Umbilical cord (tissue), 2 donors: ENCODE data around the gene TBC1D8B. TPM values are rescaled to one million over a fixed set of nuclear protein-coding genes. Genes with fewer than 3 reads are reported as not detected.

ENCODE experiments used
- DNase-seq: peaks from one replicate; pipeline ENCODE4 v3.0.0-alpha.2; 2015; ENCODE audit warnings: low spot score
- total RNA-seq: library from RNA; depleted of rRNA; stranded (reverse); fragments of >200 nt; gene quantifications from one replicate; pipeline ENCODE4 v1.2.3, GENCODE V29; 2014; ENCODE audit warnings: low replicate concordance; ENCODE audit not compliant: insufficient read depth

TBC1D8B gene
- total RNA-seq, 1 donor from 2014 or later: 21.7 TPM

GRCh38 chrX:106898462-106898861 lies 96.0 kb downstream of the TBC1D8B start:
- DNase-seq: peak; percentile 9

- DNase-seq: no peak
Observed at GRCh38 chrX:106899276-106899675, 96.8 kb downstream of the TBC1D8B start.

- DNase-seq: no peak
Observed at GRCh38 chrX:106899841-106900240, 97.4 kb downstream of the TBC1D8B start.

- no peak for DNase-seq
Observed at GRCh38 chrX:106901341-106901740, 98.9 kb downstream of the TBC1D8B start.

GRCh38 chrX:106901781-106902219 lies 99.3 kb downstream of the TBC1D8B start:
- no peak for DNase-seq

- DNase-seq: no peak
Observed at GRCh38 chrX:106902684-106903083, 100.2 kb downstream of the TBC1D8B start.

GRCh38 chrX:106903291-106903824 lies 100.9 kb downstream of the TBC1D8B start, which contains the start of gene RIPPLY1:
TSS of gene RIPPLY1 (minus strand) at chrX:106903341. CDS start at chrX:106903287, 54 bp downstream.
- DNase-seq: no peak

- no peak for DNase-seq
Observed at GRCh38 chrX:106903856-106904528, 101.5 kb downstream of the TBC1D8B start.

- no peak for DNase-seq
Observed at GRCh38 chrX:106905064-106905708, 102.7 kb downstream of the TBC1D8B start.

GRCh38 chrX:106906361-106906760 lies 103.9 kb downstream of the TBC1D8B start:
- peak; percentile 14 for DNase-seq

GRCh38 chrX:106912864-106913263 lies 110.4 kb downstream of the TBC1D8B start:
- no peak for DNase-seq

GRCh38 chrX:106917830-106918500 lies 115.5 kb downstream of the TBC1D8B start:
- no peak for DNase-seq

- no peak for DNase-seq
Observed at GRCh38 chrX:106919932-106920452, 117.5 kb downstream of the TBC1D8B start, which contains the start of gene CLDN2. TSS of gene CLDN2 (plus strand) at chrX:106920402. CDS start at chrX:106928229, 7,827 bp downstream.

GRCh38 chrX:106921637-106922036 lies 119.2 kb downstream of the TBC1D8B start:
- no peak for DNase-seq

Other genes with a start within 250 kb of the TBC1D8B start
- 6.7 TPM for gene RADX, start 190.7 kb upstream of the TBC1D8B start, total RNA-seq
- gene RNF128, start 76.0 kb upstream of the TBC1D8B start, total RNA-seq: 7.9 TPM
- not detected for gene RIPPLY1, start 100.7 kb downstream of the TBC1D8B start, total RNA-seq
- not detected for gene CLDN2, start 117.7 kb downstream of the TBC1D8B start, total RNA-seq
- 50.6 TPM for gene MORC4, start 197.5 kb downstream of the TBC1D8B start, total RNA-seq